SK-N-SH (cell line): ENCODE data around the gene PCSK2. TPM values are rescaled to one million over a fixed set of nuclear protein-coding genes. Genes with fewer than 3 reads are reported as not detected.

Experiments
- CTCF ChIA-PET: fragments of 300-600, 350-600 bp; formaldehyde crosslinking; extraction: SDS; loops from one replicate; lab custom pipeline; 2021; lab: Yijun Ruan, JAX
- POLR2A ChIA-PET: fragments of 350-600 bp; sonication (Branson Sonifier 250); formaldehyde crosslinking; extraction: SDS; loops from one replicate; lab custom pipeline; 2020; ENCODE audit warnings: antibody characterized with exemption, inconsistent platforms; lab: Yijun Ruan, JAX
- DNase-seq: peaks from one replicate; pipeline ENCODE4 v3.0.0; 2012
- H2AFZ ChIP-seq: fragments of 200-600 bp; sonication (generic); 2 replicates; pipeline ENCODE4 v1.8.1; 2016; ENCODE audit warnings: antibody characterized with exemption, mild to moderate bottlenecking, low read depth
- H3F3A ChIP-seq: fragments of 200-600 bp; sonication (generic); replicated peaks from 2 replicates; pipeline ENCODE3; 2016; ENCODE audit warnings: antibody characterized with exemption, mild to moderate bottlenecking; ENCODE audit not compliant: insufficient read depth
- H3K27ac ChIP-seq, 2 experiments: fragments of 200-500 bp in 1 of 2; fragments of 200-600 bp in 1 of 2; sonication (Bioruptor generic) in 1 of 2; sonication (generic), shearing (Covaris generic) in 1 of 2; 2 replicates each; pipeline versions ENCODE4 v1.5.1 to v1.6.1; 2014 to 2016; ENCODE audit warnings: low read depth in 2 of 2, inconsistent platforms in 1 of 2, low read length in 1 of 2, mild to moderate bottlenecking in 1 of 2, mixed read lengths in 1 of 2
- H3K27me3 ChIP-seq: fragments of 200-600 bp; sonication (generic), shearing (Covaris generic); 2 replicates; pipeline ENCODE4 v1.6.1; 2016; ENCODE audit warnings: mixed run types; ENCODE audit not compliant: insufficient read depth
- H3K36me3 ChIP-seq, 2 experiments: fragments of 200-500 bp in 1 of 2; fragments of 200-600 bp in 1 of 2; sonication (Bioruptor generic) in 1 of 2; sonication (generic) in 1 of 2; replicated peaks in 1 of 2; 2 replicates each; pipeline versions ENCODE3 to v1.5.1; 2014 to 2016; ENCODE audit warnings: low read length in 1 of 2, mild to moderate bottlenecking in 1 of 2; ENCODE audit not compliant: insufficient read depth in 2 of 2, control insufficient read depth in 1 of 2
- H3K4me1 ChIP-seq, 2 experiments: fragments of 200-500 bp in 1 of 2; fragments of 200-600 bp in 1 of 2; sonication (Bioruptor generic) in 1 of 2; sonication (generic), shearing (Covaris generic) in 1 of 2; 2 replicates each; pipeline versions ENCODE4 v1.5.1 to v1.6.1; 2014 to 2016; ENCODE audit warnings: low read depth in 1 of 2, low read length in 1 of 2, mixed run types in 1 of 2; ENCODE audit not compliant: insufficient read depth in 2 of 2, control insufficient read depth in 1 of 2
- H3K4me2 ChIP-seq: fragments of 200-600 bp; sonication (generic), shearing (Covaris generic); 2 replicates; pipeline ENCODE4 v1.6.1; 2017; ENCODE audit warnings: mixed run types
- H3K4me3 ChIP-seq, 2 experiments: fragments of 200-500 bp in 1 of 2; fragments of 200-600 bp in 1 of 2; sonication (Bioruptor generic) in 1 of 2; sonication (generic), shearing (Covaris generic) in 1 of 2; 2 replicates each; pipeline versions ENCODE4 v1.5.1 to v1.8.1; 2014 to 2016; ENCODE audit warnings: low read depth in 2 of 2, inconsistent platforms in 1 of 2, low read length in 1 of 2, mild to moderate bottlenecking in 1 of 2, mixed read lengths in 1 of 2, moderate library complexity in 1 of 2
- H3K79me2 ChIP-seq: fragments of 200-600 bp; sonication (generic); 2 replicates; pipeline ENCODE4 v1.8.1; 2017; ENCODE audit warnings: mild to moderate bottlenecking; ENCODE audit not compliant: insufficient read depth
- H3K9ac ChIP-seq: fragments of 200-600 bp; sonication (generic); 2 replicates; pipeline ENCODE4 v1.6.1; 2017; ENCODE audit warnings: mixed run types
- H3K9me2 ChIP-seq: fragments of 200-600 bp; sonication (generic); 2 replicates; pipeline ENCODE4 v1.6.1; 2017; ENCODE audit warnings: mixed run types
- H3K9me3 ChIP-seq: fragments of 200-600 bp; sonication (generic); 2 replicates; pipeline ENCODE4 v1.6.1; 2017; ENCODE audit warnings: mixed run types, mild to moderate bottlenecking, moderate library complexity
- H4K20me1 ChIP-seq: fragments of 200-600 bp; sonication (generic); 2 replicates; pipeline ENCODE4 v1.6.1; 2017; ENCODE audit warnings: mild to moderate bottlenecking, mixed run types; ENCODE audit not compliant: insufficient read depth
- CHD2 ChIP-seq: fragments of 150-350 bp; IDR thresholded peaks from 2 replicates; pipeline ENCODE4 v1.6.1; 2018; ENCODE audit warnings: low read length; ENCODE audit not compliant: partially characterized antibody
- EP300 ChIP-seq, 2 experiments: IDR thresholded peaks; 2 replicates each; pipeline versions ENCODE4 v1.4.0 to v1.6.1; 2012; ENCODE audit warnings: borderline replicate concordance in 1 of 2, low read depth in 1 of 2, low read length in 1 of 2
- FOSL2 ChIP-seq: IDR thresholded peaks from 2 replicates; pipeline ENCODE4 v1.4.0; 2012; ENCODE audit warnings: low read depth, mild to moderate bottlenecking, moderate library complexity, borderline replicate concordance
- FOXJ3 ChIP-seq: sonication (generic); formaldehyde crosslinking; IDR thresholded peaks from 2 replicates; pipeline ENCODE4 v1.5.1; 2020; ENCODE audit warnings: mild to moderate bottlenecking, missing genetic modification reagents
- FOXM1 ChIP-seq: IDR thresholded peaks from 2 replicates; pipeline ENCODE4 v1.4.0; 2012; ENCODE audit warnings: low read depth, mild to moderate bottlenecking
- GABPA ChIP-seq: IDR thresholded peaks from 2 replicates; pipeline ENCODE4 v1.4.0; 2012; ENCODE audit warnings: low read depth, mild to moderate bottlenecking
- JUND ChIP-seq: IDR thresholded peaks from 2 replicates; pipeline ENCODE4 v1.4.0; 2012
- MEF2A ChIP-seq: IDR thresholded peaks from 2 replicates; pipeline ENCODE4 v1.4.0; 2012; ENCODE audit warnings: low read depth, borderline replicate concordance
- MXI1 ChIP-seq: IDR thresholded peaks from 2 replicates; pipeline ENCODE4 v1.6.1; 2012; ENCODE audit warnings: mild to moderate bottlenecking, low read depth, low read length, improper control_type of control experiment
- NFIC ChIP-seq: IDR thresholded peaks from 2 replicates; pipeline ENCODE4 v1.4.0; 2012; ENCODE audit warnings: borderline replicate concordance
- POLR2AphosphoS5 ChIP-seq: IDR thresholded peaks from 2 replicates; pipeline ENCODE4 v1.6.1; 2012; ENCODE audit warnings: low read depth, low read length
- RAD21 ChIP-seq: IDR thresholded peaks from 2 replicates; pipeline ENCODE4 v1.6.1; 2012; ENCODE audit warnings: mild to moderate bottlenecking, low read length
- RCOR1 ChIP-seq: fragments of 150-350 bp; IDR thresholded peaks from 2 replicates; pipeline ENCODE4 v1.6.1; 2017; ENCODE audit warnings: antibody characterized with exemption, low read length
- RXRA ChIP-seq: IDR thresholded peaks from 2 replicates; pipeline ENCODE4 v1.4.0; 2012; ENCODE audit warnings: low read depth, mild to moderate bottlenecking, borderline replicate concordance
- SIN3A ChIP-seq: IDR thresholded peaks from 2 replicates; pipeline ENCODE4 v1.6.1; 2012; ENCODE audit warnings: low read depth, mild to moderate bottlenecking, low read length, moderate library complexity, borderline replicate concordance
- SMC3 ChIP-seq: IDR thresholded peaks from 2 replicates; pipeline ENCODE4 v1.6.1; 2012; ENCODE audit warnings: low read depth, low read length, improper control_type of control experiment
- WGBS: methylation state at CpG from one replicate; pipeline ENCODE4 v1.1.6; 2017; ENCODE audit warnings: low lambda C conversion rate; 5-methylcytosine and 5-hydroxymethylcytosine counted together
- polyA plus RNA-seq, 3 experiments: library from polyadenylated mRNA; depleted of rRNA; stranded (reverse); fragments of >200 nt; gene quantifications; 2 replicates each; pipeline ENCODE4 v1.2.3, GENCODE V29; 2012

The PCSK2 gene
- polyA plus RNA-seq, 1 of the 3 experiments (the other 2 are of a cell fraction) = not detected

DNA sequence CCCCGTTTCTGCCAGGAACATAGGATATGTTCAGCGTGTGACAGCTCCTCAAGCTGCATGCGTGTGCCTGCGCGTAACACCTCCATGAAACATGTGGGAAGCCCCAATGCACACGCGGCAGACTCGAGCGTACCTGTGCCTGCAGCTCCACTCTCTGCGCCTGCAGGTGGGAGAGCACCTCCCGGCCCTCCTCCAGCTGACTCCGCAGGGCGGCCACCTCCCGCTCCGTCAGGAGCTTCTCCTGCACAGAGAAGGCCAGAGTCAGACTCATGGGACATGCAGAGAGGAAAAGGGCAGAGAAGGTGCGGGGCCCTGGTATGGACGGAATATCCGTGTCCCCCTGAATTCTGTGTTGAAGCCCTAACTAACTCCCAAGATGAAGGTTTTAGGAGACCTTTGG is 281.9 kb downstream of the PCSK2 start:
- no peaks in the 10 kb centered on the region for H3F3A ChIP-seq
- CTCF ChIA-PET = interaction anchor here (1.1 to 1.3 kb wide), 3 partner anchors 28 to 430 kb away, joined by 3 to 5 read pairs (median 4); no protein-coding TSS in a partner anchor
- 99% methylated on average over 12 of the region's 18 CpGs for WGBS
- H3K27ac ChIP-seq = no peak overlapping the region
- H4K20me1 ChIP-seq = no peaks in the 10 kb centered on the region
- POLR2A ChIA-PET = no interaction called here
- no peaks in the 10 kb centered on the region for H3K36me3 ChIP-seq
- no peak overlapping the region for H3K4me3 ChIP-seq
- no peak overlapping the region for H2AFZ ChIP-seq
- no peaks in the 10 kb centered on the region for H3K79me2 ChIP-seq
- peaks cover 0 to 9% of the 10 kb centered on the region in 2 experiments; a peak in 1 of 4 replicates for H3K4me1 ChIP-seq
- TF ChIP-seq JUND (no peak), POLR2AphosphoS5 (no peak), EP300 (IDR thresholded peaks at IDR 0.05; ENCODE audit: borderline replicate concordance in 1 of 2, low read depth in 1 of 2, low read length in 1 of 2) (no peak), GABPA (no peak), RCOR1 (no peak), RAD21 (no peak), MEF2A (no peak), CHD2 (no peak), FOSL2 (no peak), SMC3 (no peak), NFIC (no peak), FOXM1 (no peak), RXRA (no peak), MXI1 (no peak), FOXJ3 (CRISPR knock-in tag) (no peak), SIN3A (no peak)
- TF ChIP-seq, all 33 proteins: peak for 0
- H3K9me2 ChIP-seq = no peaks in the 10 kb centered on the region
- H3K9ac ChIP-seq = no peak overlapping the region
- no peaks in the 10 kb centered on the region for H3K27me3 ChIP-seq
- no peak for DNase-seq
- H3K9me3 ChIP-seq = no peaks in the 10 kb centered on the region
- no peak overlapping the region for H3K4me2 ChIP-seq

DNA sequence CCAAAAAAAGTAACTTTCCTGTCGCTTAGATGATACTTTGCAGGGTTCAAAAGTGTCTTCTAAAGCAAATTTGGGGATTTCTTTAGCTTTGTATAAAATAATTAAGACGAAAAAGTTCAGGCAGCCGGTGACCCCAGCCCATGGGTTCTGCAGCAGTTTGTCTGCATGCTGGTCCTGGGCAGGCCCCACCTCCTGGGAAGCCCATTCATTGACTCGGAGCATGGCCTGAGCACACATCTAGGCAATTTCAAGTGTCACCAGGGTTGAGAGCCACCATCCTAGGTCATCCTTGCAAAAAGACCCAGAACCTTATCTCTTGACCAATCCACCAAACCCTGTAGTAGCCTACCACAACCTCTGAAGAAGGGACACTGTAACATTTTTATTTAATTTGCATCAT is 283.7 kb downstream of the PCSK2 start:
- 54% methylated on average over 4 of the region's 4 CpGs for WGBS
- no peaks in the 10 kb centered on the region for H3K36me3 ChIP-seq
- ChIA-PET POLR2A (no interaction called here), CTCF (interaction anchor here (0.7 to 1.6 kb wide), 3 partner anchors 12 to 107 kb away, joined by 3 to 4 read pairs (median 3); no protein-coding TSS in a partner anchor)
- H3F3A ChIP-seq = no peaks in the 10 kb centered on the region
- H3K27me3 ChIP-seq = no peaks in the 10 kb centered on the region
- no peaks in the 10 kb centered on the region for H3K4me1 ChIP-seq
- no peak overlapping the region for H2AFZ ChIP-seq
- no peak for DNase-seq
- no peaks in the 10 kb centered on the region for H3K9me2 ChIP-seq
- TF ChIP-seq POLR2AphosphoS5 = no peak
- no peak for TF ChIP-seq MEF2A
- no peak overlapping the region for H3K27ac ChIP-seq
- no peaks in the 10 kb centered on the region for H3K79me2 ChIP-seq
- H3K9ac ChIP-seq = no peak overlapping the region
- H4K20me1 ChIP-seq = no peaks in the 10 kb centered on the region
- no peaks in the 10 kb centered on the region for H3K9me3 ChIP-seq
- H3K4me2 ChIP-seq = no peak overlapping the region
- H3K4me3 ChIP-seq = no peak overlapping the region
